ENCODE measurements around the gene C1R. TPM values are rescaled to one million over a fixed set of nuclear protein-coding genes. Genes with fewer than 3 reads are reported as not detected.
A peak's percentile ranks its signal among the peaks of the same experiment; 100 is the strongest.

Gene C1R
- total RNA-seq, 1 experiment from 2014 or later = 11.5 TPM

DNA sequence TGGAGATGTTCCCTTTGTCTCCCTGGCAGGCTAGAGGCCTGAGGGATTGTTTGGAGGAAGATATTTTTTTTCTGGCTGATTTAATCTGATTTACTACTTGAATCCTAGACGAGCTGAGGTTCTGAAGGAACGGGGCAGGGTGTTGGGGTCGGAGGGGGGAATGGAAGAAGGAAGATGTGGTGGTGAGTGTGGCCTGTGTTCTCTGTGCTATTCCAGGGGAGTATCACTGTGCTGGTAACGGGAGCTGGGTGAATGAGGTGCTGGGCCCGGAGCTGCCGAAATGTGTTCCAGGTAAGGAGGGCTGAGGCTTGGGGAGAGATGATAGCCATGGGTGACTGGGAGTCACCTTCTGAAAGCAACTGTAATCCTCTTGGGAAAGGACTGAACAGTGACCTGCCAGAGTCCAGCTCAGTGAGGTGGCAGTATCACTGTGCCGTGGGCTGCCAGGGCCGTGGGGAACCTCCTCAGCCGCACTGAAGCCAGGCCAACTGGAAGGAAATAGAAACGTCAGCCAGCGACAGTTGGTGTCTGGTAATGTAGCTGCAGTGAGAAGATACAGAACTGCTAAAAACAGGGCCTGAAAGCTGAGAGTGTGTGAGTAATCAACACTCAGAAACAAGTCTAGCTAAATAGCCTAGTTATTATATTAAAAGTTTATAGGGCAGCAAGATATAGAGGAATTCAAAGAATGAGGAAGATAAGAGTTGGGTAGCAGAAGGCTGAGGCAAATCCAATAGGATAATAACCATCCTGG, 23.8 kb downstream of the C1R start:
- Mint-ChIP-seq H3K4me1 (no peaks in the 10 kb centered on the region), H3K9me3 (no peaks in the 10 kb centered on the region; a peak in 1 of 5 replicates), H3K36me3 (ENCODE audit: insufficient read depth in 1 of 3, low read depth in 3 of 3) (no peaks in the 10 kb centered on the region), H3K4me3 (no peak overlapping the region), H3K27me3 (ENCODE audit: low read depth) (peaks cover 12% of the 10 kb centered on the region), H3K27ac (peak overlapping the region in 1 of 3 experiments; percentile 28; a peak in 1 of 7 replicates)
- no CpG with 5 or more reads among the region's 11 CpGs for WGBS (ENCODE audit: extremely low coverage, insufficient read length, low lambda C conversion rate)
- H3K79me2 ChIP-seq (ENCODE audit: insufficient read depth, low read length) = 0 out of 2 replicates have a peak, but pooled peaks cover 2% of the 10 kb centered on the region
- H3K18ac ChIP-seq (ENCODE audit: insufficient read length, low read depth, low read length) = no peak overlapping the region
- no peaks in the 10 kb centered on the region for H3K27me3 ChIP-seq (ENCODE audit: insufficient read depth, low read length)
- H3K9ac ChIP-seq (ENCODE audit: extremely low read depth, insufficient read length, low read length) = no peak overlapping the region
- H2AK5ac ChIP-seq (ENCODE audit: insufficient read length, low read length) = no peak overlapping the region
- no peak overlapping the region for H3T11ph ChIP-seq (ENCODE audit: low read length)
- no peak overlapping the region for H3K56ac ChIP-seq (ENCODE audit: insufficient read length, low read depth, low read length)
- H3K23ac ChIP-seq (ENCODE audit: insufficient read length, low read depth, low read length) = no peak overlapping the region
- H2AFZ ChIP-seq (ENCODE audit: low read length) = no peak overlapping the region
- no peaks in the 10 kb centered on the region for H3K23me2 ChIP-seq (ENCODE audit: insufficient read length, low read depth, low read length, poor library complexity, severe bottlenecking)
- DNase-seq = no peak
- H3K14ac ChIP-seq (ENCODE audit: insufficient read depth, low read length) = no peak overlapping the region
- H3K4me2 ChIP-seq (ENCODE audit: insufficient read depth, insufficient read length, low read length) = no peak overlapping the region
- no peak overlapping the region for H2BK15ac ChIP-seq (ENCODE audit: low read depth, low read length)
- H2BK20ac ChIP-seq (ENCODE audit: low read depth, low read length, poor library complexity, severe bottlenecking) = no peak overlapping the region
- no peak overlapping the region for H2BK12ac ChIP-seq (ENCODE audit: insufficient read length, low read depth, low read length)
- no peak overlapping the region for H4K91ac ChIP-seq (ENCODE audit: insufficient read length, low read depth, low read length)
- H4K8ac ChIP-seq (replicated peaks; ENCODE audit: insufficient read length, low read depth, low read length) = no peak overlapping the region
- H3K4me1 ChIP-seq (ENCODE audit: insufficient read depth, low read length) = no peaks in the 10 kb centered on the region
- no peak overlapping the region for H3K27ac ChIP-seq (ENCODE audit: insufficient read length, low read depth, low read length)
- no peaks in the 10 kb centered on the region for H3K79me1 ChIP-seq (ENCODE audit: insufficient read depth, low read depth, low read length, poor library complexity, severe bottlenecking)
- H4K20me1 ChIP-seq (ENCODE audit: control insufficient read depth, insufficient read depth, insufficient read length) = no peaks in the 10 kb centered on the region
- H3K4ac ChIP-seq (ENCODE audit: low read depth, low read length) = no peak overlapping the region
- no peak overlapping the region for H2BK120ac ChIP-seq (ENCODE audit: low read depth, low read length, poor library complexity, severe bottlenecking)
- no peak overlapping the region for H2BK5ac ChIP-seq (ENCODE audit: insufficient read length, low read length)
- no peaks in the 10 kb centered on the region for H3K9me3 ChIP-seq (ENCODE audit: control insufficient read depth, low read depth, low read length)
- no peak overlapping the region for H4K5ac ChIP-seq (ENCODE audit: insufficient read length, low read depth, low read length)
- TF ChIP-seq, protein P1, sequence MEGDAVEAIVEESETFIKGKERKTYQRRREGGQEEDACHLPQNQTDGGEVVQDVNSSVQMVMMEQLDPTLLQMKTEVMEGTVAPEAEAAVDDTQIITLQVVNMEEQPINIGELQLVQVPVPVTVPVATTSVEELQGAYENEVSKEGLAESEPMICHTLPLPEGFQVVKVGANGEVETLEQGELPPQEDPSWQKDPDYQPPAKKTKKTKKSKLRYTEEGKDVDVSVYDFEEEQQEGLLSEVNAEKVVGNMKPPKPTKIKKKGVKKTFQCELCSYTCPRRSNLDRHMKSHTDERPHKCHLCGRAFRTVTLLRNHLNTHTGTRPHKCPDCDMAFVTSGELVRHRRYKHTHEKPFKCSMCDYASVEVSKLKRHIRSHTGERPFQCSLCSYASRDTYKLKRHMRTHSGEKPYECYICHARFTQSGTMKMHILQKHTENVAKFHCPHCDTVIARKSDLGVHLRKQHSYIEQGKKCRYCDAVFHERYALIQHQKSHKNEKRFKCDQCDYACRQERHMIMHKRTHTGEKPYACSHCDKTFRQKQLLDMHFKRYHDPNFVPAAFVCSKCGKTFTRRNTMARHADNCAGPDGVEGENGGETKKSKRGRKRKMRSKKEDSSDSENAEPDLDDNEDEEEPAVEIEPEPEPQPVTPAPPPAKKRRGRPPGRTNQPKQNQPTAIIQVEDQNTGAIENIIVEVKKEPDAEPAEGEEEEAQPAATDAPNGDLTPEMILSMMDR (conservative IDR thresholded peaks at IDR 0.05) = no peak

Measured in H9 (cell line).